Osteocyte (in vitro differentiated cells): ENCODE data around the gene EVX1. TPM values are rescaled to one million over a fixed set of nuclear protein-coding genes. Genes with fewer than 3 reads are reported as not detected.

Experiments used
- DNase-seq: peaks from one replicate; pipeline ENCODE4 v3.0.0; 2021; ENCODE audit warnings: mixed read lengths; ENCODE audit not compliant: unreplicated experiment; ENCODE audit errors: extremely low spot score
- H3K27ac Mint-ChIP-seq: one replicate; pipeline ENCODE4 v1.8.0; 2021; ENCODE audit warnings: mild to moderate bottlenecking, mixed read lengths; ENCODE audit not compliant: unreplicated experiment
- H3K27me3 Mint-ChIP-seq: one replicate; pipeline ENCODE4 v1.8.0; 2021; ENCODE audit warnings: mixed read lengths; ENCODE audit not compliant: unreplicated experiment
- H3K36me3 Mint-ChIP-seq: one replicate; pipeline ENCODE4 v1.8.0; 2021; ENCODE audit warnings: mixed read lengths; ENCODE audit not compliant: unreplicated experiment
- H3K4me1 Mint-ChIP-seq: one replicate; pipeline ENCODE4 v1.8.0; 2021; ENCODE audit warnings: mixed read lengths; ENCODE audit not compliant: unreplicated experiment
- H3K4me3 Mint-ChIP-seq: one replicate; pipeline ENCODE4 v1.8.0; 2021; ENCODE audit warnings: mild to moderate bottlenecking, moderate library complexity, mixed read lengths; ENCODE audit not compliant: unreplicated experiment
- H3K9me3 Mint-ChIP-seq: one replicate; pipeline ENCODE4 v1.8.0; 2021; ENCODE audit warnings: mixed read lengths; ENCODE audit not compliant: unreplicated experiment
- CTCF ChIP-seq: fragments of 200-600 bp; sonication (generic); IDR thresholded peaks from 2 replicates; pipeline ENCODE4 v1.5.0; 2021; ENCODE audit warnings: antibody characterized with exemption, mild to moderate bottlenecking, moderate library complexity
- total RNA-seq: library from RNA; stranded (reverse); gene quantifications from 2 replicates; pipeline ENCODE4 v1.2.1, GENCODE V29; 2021

Gene EVX1
- total RNA-seq, 1 donor from 2014 or later = not detected

GRCh38 chr7:27248427-27248806, 5.8 kb downstream of the EVX1 start:
- peaks cover 92% of the 10 kb centered on the region for H3K27me3 Mint-ChIP-seq
- no peak overlapping the region for H3K4me3 Mint-ChIP-seq
- H3K27ac Mint-ChIP-seq = no peak overlapping the region
- H3K4me1 Mint-ChIP-seq = peaks cover 13% of the 10 kb centered on the region
- no peaks in the 10 kb centered on the region for H3K9me3 Mint-ChIP-seq
- no peak for DNase-seq
- TF ChIP-seq CTCF = no peak
- H3K36me3 Mint-ChIP-seq = peaks cover 4% of the 10 kb centered on the region

- Mint-ChIP-seq H3K27ac (no peak overlapping the region), H3K4me3 (no peak overlapping the region), H3K4me1 (peaks cover 9% of the 10 kb centered on the region), H3K9me3 (no peaks in the 10 kb centered on the region), H3K36me3 (no peaks in the 10 kb centered on the region), H3K27me3 (peaks cover 91% of the 10 kb centered on the region)
- TF ChIP-seq CTCF = no peak
- no peak for DNase-seq
Measured at GRCh38 chr7:27248911-27249723, 6.5 kb downstream of the EVX1 start.

GRCh38 chr7:27249724-27250556, 7.3 kb downstream of the EVX1 start:
- no peak for TF ChIP-seq CTCF
- H3K36me3 Mint-ChIP-seq = no peaks in the 10 kb centered on the region
- H3K27ac Mint-ChIP-seq = no peak overlapping the region
- no peak for DNase-seq
- H3K9me3 Mint-ChIP-seq = no peaks in the 10 kb centered on the region
- peaks cover 91% of the 10 kb centered on the region for H3K27me3 Mint-ChIP-seq
- H3K4me1 Mint-ChIP-seq = peaks cover 9% of the 10 kb centered on the region
- no peak overlapping the region for H3K4me3 Mint-ChIP-seq

- Mint-ChIP-seq H3K4me3 (peak overlapping the region; percentile 22), H3K27me3 (peaks cover 89% of the 10 kb centered on the region), H3K4me1 (peaks cover 9% of the 10 kb centered on the region), H3K27ac (no peak overlapping the region), H3K9me3 (no peaks in the 10 kb centered on the region), H3K36me3 (no peaks in the 10 kb centered on the region)
- DNase-seq = no peak
- no peak for TF ChIP-seq CTCF
Measured at GRCh38 chr7:27250557-27251070, 8.0 kb downstream of the EVX1 start.
